ENCODE measurements around the gene VEPH1. TPM values are rescaled to one million over a fixed set of nuclear protein-coding genes. Genes with fewer than 3 reads are reported as not detected.

VEPH1 gene
- total RNA-seq, 1 donor from 2014 or later = 8.8 TPM

DNA sequence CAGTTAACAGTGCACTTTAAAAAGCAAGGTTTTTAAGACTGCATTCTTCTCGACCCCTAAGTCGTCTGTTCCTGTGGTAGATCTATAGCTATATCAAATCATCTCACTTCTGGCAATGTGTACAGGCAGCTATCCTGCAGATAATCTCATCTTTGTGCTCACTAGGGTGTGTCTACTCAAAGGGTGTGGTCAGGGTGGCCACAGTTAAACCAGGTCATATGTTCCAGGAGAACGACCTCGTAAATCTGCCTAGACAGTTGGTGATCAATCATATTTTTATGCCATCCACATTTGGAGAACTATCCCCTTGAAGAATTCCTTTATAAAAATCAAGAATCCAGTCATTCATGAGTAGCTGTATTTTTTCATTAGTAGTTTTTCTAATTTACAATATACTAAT is 3.0 kb downstream of the VEPH1 start:
- Mint-ChIP-seq H3K27ac (ENCODE audit: unreplicated experiment) (peak overlapping the region; percentile 63), H3K9me3 (no peaks in the 10 kb centered on the region), H3K4me1 (peaks cover 50% of the 10 kb centered on the region), H3K36me3 (ENCODE audit: low read depth) (no peaks in the 10 kb centered on the region), H3K4me3 (peak overlapping the region; percentile 59), H3K27me3 (ENCODE audit: low read depth) (peaks cover 11% of the 10 kb centered on the region)
- TF ChIP-seq CTCF (conservative IDR thresholded peaks at IDR 0.05) = no peak
- DNase-seq (ENCODE audit: low read depth, low spot score) = no peak

DNA sequence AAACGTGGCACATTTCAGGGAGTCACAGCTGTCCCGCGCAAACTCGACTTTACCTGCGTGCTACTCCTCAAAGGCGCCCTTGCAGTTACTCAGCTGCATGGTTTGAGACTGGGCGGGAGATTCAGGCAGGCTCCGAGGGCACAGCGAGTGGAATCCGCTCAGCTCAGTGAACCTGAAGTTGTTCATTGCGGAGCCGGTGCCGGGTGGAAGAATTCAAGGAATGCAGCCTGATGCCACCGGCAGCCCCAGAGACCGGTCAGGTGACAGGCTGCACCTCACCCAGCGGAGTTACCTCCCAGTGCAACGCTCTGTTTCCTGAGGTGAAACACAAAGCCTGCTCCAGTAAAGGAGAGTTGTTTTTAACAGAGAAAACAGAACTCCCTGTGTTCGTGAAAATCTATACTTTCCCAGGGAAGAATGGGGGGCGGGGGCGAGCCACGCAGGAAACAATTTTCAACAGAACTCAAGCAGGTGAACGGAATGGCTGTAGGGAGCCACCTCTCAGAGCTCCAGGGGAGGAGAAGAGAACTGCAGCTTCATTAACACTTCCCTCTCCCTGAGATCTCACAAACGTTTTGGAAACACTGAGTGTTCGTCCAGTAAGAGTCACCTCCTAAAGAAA is 3.8 kb downstream of the VEPH1 start:
- H3K4me1 Mint-ChIP-seq = peaks cover 50% of the 10 kb centered on the region
- peak overlapping the region; percentile 59 for H3K4me3 Mint-ChIP-seq
- peak; percentile 16 for DNase-seq (ENCODE audit: low read depth, low spot score)
- peak; percentile 49 for TF ChIP-seq CTCF (conservative IDR thresholded peaks at IDR 0.05)
- no peaks in the 10 kb centered on the region for H3K36me3 Mint-ChIP-seq (ENCODE audit: low read depth)
- H3K27me3 Mint-ChIP-seq (ENCODE audit: low read depth) = peaks cover 11% of the 10 kb centered on the region
- H3K27ac Mint-ChIP-seq (ENCODE audit: unreplicated experiment) = peak overlapping the region; percentile 14
- H3K9me3 Mint-ChIP-seq = no peaks in the 10 kb centered on the region

DNA sequence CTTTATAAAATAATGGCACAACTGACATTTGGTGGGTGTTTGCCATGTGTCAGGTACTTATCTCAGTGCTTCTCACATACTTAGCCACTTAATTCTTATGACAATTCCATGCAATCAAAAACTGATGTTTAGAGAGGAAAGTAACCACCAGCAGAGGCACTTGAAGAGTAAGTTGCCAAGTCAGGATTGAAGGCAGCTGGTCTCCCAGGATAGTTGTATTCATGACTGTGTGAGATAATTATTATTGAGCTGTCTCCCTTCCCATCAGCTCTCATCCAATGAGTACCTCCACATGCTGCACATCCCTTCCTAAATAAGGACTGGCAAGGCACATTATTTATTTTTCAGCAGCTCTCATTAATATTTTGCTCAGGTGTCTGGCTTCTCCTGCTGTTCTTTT is 4.8 kb downstream of the VEPH1 start:
- no peak for TF ChIP-seq CTCF (conservative IDR thresholded peaks at IDR 0.05)
- DNase-seq (ENCODE audit: low read depth, low spot score) = no peak
- peaks cover 11% of the 10 kb centered on the region for H3K27me3 Mint-ChIP-seq (ENCODE audit: low read depth)
- no peaks in the 10 kb centered on the region for H3K9me3 Mint-ChIP-seq
- H3K4me1 Mint-ChIP-seq = peaks cover 49% of the 10 kb centered on the region
- H3K36me3 Mint-ChIP-seq (ENCODE audit: low read depth) = no peaks in the 10 kb centered on the region
- H3K4me3 Mint-ChIP-seq = no peak overlapping the region
- H3K27ac Mint-ChIP-seq (ENCODE audit: unreplicated experiment) = no peak overlapping the region

DNA sequence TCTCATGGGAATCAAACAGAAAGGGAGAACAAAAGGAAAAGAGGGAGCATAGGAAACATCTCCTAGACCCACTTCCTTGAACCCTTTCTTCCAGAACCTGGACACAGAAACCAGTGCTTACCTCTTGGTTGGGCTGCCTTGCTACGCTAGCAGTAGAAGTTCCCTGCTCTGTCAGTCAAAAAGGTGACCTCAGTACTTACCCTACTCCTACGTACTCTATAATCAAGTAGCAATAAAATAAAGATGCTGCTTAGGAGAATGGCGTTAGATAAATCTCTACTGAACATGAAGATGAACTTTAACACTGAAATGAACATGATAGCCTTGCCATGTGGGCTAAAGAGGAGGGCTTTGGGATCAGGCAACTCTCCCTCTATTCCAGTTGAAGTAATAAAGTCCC is 7.4 kb downstream of the VEPH1 start:
- TF ChIP-seq CTCF (conservative IDR thresholded peaks at IDR 0.05) = no peak
- Mint-ChIP-seq H3K27ac (ENCODE audit: unreplicated experiment) (no peak overlapping the region), H3K4me1 (peaks cover 36% of the 10 kb centered on the region), H3K4me3 (no peak overlapping the region), H3K36me3 (ENCODE audit: low read depth) (no peaks in the 10 kb centered on the region), H3K27me3 (ENCODE audit: low read depth) (peaks cover 11% of the 10 kb centered on the region), H3K9me3 (no peaks in the 10 kb centered on the region)
- no peak for DNase-seq (ENCODE audit: low read depth, low spot score)

DNA sequence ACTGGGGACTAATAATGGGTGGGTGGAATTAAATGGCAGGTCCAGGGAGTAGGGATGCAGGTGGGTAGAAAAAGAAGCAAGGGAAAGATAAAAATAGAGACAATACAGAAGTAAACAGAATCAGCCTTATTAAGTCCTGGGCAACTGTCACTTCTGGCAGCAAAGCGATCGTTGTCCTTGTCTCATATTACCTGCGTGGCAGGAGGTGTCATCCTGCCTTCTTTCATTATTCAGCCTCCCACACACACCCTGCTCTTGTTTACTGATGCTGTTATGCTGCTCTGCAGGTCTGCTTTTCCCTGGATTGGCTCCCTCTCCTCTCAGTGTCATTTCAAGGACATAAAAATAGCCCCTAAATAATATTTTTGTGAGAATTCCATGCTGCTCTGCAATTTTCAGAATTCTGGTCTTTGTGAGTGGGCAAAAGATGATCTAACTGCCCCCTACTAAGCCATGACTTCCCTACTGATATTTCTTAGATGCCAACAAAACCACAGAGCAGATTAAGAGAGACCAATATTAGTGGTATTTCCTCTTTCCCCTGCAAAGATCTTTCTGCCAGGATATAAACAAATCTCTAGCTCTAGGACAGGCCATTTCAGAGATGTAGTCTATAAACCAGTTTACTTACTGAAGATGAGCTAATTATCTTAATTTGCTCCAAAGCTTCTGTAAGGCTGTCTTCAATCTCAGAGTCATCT is 8.5 kb downstream of the VEPH1 start:
- no peak for DNase-seq (ENCODE audit: low read depth, low spot score)
- Mint-ChIP-seq H3K4me3 (no peak overlapping the region), H3K27me3 (ENCODE audit: low read depth) (peaks cover 5% of the 10 kb centered on the region), H3K36me3 (ENCODE audit: low read depth) (no peaks in the 10 kb centered on the region), H3K27ac (ENCODE audit: unreplicated experiment) (no peak overlapping the region), H3K4me1 (peaks cover 27% of the 10 kb centered on the region), H3K9me3 (no peaks in the 10 kb centered on the region)
- TF ChIP-seq CTCF (conservative IDR thresholded peaks at IDR 0.05) = no peak
